ENCODE measurements around the gene SYTL2.
"Not testable (repeated sequence)": the region's sequence is repeated elsewhere in the genome, so short reads cannot be mapped to it uniquely, and the experiment has no call there.

The SYTL2 gene

DNA sequence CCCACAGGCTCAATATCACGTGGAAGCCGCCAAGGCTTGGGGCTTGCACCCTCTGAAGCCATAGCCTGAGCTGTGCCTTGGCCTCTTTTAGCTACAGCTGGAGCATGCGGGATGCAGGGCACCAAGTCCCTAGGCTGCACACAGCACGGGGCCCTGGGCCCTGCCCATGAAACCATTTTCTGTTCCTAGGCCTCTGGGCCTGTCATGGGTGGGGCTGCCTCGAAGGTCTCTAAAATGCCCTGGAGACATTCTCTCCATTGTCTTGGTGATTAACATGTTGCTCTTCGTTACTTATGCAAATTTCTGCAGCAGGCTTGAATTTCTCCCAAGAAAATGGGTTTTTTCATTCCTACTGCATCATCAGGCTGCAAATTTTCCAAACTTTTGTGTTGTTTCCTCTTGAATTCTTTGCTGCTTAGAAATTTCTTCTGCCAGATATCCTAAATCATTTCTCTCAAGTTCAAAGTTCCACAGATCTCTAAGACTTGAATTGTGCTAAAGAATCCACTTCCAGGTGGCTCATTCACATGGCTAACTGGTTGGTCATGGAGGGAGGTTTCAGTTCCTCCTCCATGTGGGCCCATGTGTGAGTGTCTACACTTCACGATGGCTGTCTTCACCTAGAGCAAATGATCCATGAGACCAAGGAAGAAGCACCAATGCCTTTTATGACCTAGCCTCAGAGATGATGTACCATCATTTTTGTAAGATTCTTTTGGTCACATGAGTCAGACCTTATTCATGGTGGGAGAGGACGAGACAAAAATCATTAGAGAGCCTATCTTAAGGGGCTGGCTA is 138.6 kb downstream of the SYTL2 start:
- no peak for FAIRE-seq

DNA sequence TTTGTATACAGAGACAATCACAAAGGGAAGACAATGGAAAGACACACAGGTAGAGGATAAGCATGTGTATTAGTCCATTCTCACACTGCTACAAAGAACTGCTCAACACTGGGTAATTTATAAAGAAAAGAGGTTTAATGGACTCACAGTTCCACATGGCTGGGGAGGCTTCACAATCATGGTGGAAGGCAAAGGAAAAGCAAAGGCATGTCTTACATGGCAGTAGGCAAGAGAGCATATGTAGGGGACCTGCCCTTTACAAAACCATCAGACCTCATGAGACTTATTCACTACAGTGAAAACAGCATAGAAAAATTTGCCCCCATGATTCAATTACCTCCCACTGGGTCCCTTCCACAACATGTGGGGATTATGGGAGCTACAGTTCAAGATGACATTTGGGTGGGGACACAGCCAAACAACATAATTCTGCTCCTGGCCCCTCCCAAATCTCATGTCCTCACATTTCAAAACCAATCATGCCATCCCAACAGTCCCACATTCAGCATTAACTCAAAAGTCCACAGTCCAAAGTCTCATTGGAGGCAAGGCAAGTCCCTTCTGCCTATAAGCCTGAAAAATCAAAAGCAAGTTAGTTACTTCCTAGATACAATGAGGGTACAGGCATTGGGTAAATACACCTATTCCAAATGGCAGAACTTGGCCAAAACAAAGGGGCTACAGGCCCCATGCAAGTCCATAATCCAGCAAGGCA is 139.8 kb downstream of the SYTL2 start:
- FAIRE-seq, result not testable (repeated sequence)

- FAIRE-seq, result no peak
These were observed 142.8 kb downstream of the SYTL2 start for GRCh38 chr11:85668157-85668556.

DNA sequence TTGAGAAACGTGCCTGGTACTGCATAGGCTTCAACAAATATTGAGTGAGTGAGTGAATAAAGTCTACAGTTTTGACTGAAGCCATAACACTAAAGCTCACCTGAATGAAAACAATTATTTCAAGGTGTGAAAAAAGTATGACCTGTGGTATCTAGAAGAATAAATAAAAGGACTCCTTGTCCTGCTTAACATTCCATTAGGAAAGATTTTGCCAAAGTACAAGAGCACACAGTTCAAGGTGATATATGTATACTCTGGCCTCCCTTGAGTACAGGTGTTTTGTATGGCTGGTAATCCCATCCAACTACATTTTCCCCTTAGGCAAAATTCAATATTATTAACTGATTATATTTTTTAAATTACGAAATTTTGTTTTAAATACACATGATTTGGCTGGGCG is 144.3 kb downstream of the SYTL2 start:
- no peak for FAIRE-seq

DNA sequence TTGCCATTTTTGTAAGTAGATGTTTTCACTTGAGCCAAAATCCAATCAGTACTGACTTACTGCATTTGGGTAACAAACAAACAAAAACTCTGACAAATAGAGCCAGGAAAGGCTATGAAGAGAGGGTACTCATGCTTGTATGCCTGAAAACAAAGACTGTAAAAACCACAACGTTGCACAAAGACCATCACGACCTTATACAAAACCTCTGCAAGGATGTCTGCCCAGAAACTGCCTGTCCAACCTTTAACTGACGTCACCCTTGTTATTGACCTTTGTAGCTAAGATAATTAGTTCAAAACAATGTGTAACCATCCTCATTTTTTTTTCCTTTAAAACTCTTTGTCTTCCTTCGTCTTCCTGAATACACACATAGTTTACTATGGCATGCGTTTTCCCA is 145.2 kb downstream of the SYTL2 start:
- FAIRE-seq, result no peak

DNA sequence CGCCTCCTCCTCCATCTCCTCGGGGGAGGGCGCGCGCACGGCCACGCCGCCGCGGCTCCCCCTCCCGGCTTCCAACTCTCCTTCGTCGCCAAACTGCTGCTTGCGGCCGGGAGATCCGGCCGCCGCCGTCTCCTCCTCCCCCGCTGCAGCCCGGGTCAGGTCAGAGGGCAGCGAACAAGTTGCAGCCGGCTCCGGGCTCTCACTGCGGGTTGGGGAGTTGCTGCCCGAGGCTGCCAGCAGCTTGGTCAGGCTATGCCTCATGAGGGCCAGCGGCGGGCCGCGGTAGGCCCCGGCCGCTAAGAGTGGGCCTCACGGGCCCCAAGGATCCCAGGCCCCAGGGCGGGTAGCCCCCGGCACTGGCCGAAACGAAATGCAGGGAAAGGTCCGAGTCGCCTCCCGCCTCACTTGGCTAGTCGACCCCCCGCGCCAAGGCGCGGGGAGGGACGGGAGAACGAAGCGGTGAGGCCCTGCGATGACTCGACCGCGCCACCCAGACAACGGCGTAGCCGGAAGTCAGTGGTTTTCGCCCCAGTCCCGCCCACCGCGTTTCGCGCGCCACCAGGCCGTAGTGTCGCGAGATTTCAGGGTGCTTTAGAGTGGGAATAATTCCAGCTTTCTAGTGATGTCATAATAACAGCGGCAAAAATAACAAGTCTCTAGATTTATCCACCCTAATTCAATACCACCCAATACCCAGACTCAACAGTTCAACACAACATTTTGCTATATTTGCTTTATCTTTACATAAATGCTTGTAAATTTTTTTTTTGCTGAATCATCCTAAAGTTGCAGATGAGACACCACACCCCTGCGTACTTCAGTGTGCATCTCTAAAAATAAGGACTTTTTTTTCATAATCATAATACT is 146.1 kb downstream of the SYTL2 start, which contains the start of gene CREBZF:
CREBZF (minus strand) TSS at position 515 of the 867 bp plus-strand sequence; CDS start at position 261, 254 bp downstream.
- peak; percentile 71 for FAIRE-seq

GRCh38 chr11:85663753-85664614 is 147.0 kb downstream of the SYTL2 start:
- FAIRE-seq, result no peak

DNA sequence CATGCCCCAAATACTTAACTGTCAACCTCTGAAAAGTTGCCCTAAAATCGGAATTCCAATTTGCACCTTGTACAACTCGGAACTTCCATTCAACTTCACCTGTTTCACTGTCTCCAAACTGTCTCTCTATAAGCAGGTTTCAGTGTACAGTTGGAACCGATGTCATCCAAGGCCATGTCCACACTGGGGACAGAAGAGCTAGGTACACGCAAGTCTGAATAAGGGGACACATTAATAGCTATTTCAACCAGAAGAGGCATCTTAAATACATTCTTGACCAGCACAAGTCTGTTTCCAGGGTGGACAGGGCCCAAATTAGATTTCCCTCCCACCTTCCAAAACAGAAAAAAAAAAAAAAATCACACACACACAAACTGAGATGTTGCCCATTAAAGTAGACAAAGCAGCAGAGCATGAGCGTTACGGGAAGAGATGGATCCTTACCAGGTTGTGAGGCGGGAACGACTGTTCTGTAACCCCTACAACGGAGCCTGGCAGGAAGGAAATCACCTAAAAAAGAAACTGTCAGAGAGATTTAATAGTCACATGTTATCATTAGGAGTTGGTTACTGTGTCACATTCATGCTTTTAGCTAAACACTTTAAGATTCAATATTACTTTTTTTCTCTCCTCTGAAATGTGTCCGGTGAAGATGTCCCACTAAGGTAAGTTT is 147.7 kb downstream of the SYTL2 start:
- no peak for FAIRE-seq

- no peak for FAIRE-seq
These were observed 148.8 kb downstream of the SYTL2 start for GRCh38 chr11:85661972-85662664.

DNA sequence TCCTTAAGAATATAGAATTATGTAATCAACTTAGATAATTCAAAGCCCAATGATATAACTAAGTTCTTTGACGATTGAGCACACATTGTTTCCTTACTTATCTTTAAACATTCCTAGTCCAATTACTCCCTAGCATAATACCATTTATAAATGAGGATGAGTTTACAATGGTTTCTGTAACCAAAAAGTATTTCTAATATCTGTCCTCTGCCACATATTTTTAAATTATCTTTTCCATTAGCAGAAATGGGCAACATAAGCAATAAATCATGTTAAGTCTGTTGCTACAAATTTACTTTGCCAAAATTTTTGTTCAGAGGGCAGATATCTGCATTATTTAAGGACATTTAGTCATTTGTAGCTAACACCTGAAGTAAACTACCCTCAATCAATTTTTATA is 152.8 kb downstream of the SYTL2 start:
- no peak for FAIRE-seq

DNA sequence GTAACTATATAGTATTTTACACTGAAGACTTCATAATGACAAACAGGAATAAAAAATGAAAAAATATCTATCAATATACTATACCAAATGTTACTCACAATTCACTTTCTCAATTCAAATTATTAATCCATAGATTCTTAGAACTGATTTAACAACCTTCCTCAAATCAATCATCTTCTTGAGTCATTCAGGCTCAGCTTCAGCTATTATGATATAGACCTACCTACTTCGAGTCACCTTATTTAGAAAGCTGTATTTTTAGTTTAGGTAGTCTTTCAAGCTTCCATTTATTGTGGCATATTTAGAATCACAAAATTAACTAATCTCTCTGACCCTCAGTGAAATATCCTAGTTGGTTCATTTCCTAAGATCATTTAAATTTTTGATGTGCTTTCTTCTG is 154.2 kb downstream of the SYTL2 start:
- FAIRE-seq, result no peak

- FAIRE-seq, result not testable (repeated sequence)
These were observed 156.6 kb downstream of the SYTL2 start for GRCh38 chr11:85654343-85654742.

DNA sequence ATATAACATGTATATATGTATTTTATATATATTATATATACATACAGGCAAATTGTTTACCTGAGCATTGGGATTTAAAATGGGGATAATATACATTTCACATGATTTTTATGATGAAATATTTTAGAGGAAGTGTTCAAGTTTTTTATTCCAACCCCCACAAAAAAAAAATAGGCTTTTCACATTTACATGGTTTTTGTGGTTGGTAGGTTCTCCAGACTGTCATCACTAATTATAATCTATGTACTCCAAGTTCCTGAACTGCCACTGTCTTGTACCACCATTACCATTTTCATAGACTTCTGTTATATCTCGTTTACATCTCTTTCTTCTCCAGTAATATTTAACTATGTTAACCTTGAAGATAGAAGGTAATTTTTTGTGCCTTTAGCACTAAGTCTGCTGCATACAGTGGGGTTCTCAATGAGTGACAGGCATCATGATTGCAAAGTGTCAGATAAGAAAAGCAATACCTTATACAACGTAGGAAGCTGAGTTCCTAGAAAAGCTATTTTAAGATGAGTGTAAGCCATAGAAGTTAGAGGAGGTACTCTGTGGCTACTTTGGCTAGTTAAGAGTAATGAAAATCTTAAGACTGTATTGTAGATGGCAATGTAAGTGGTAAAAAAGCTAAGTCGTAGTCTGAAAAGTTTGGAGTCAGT is 158.0 kb downstream of the SYTL2 start:
- FAIRE-seq, result no peak

DNA sequence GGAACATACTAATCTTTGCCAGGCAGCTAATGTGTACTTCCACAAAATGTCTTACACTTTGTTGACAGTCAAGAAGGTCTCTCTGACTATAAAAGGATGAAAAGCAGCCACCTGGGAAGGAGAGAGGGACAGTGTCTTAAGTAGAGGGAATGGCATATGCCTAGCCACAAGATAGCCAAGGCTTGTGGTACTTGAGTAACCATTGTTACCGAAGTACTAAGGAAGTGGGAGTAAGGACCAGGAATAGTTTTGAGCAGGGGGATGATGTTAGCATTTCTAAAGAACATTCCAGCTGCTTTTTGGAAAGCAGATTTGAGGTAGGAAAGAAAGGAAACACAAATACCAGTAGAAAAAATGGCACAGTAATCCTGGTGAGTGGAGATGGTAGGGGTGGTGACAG is 159.8 kb downstream of the SYTL2 start:
- FAIRE-seq, result no peak

DNA sequence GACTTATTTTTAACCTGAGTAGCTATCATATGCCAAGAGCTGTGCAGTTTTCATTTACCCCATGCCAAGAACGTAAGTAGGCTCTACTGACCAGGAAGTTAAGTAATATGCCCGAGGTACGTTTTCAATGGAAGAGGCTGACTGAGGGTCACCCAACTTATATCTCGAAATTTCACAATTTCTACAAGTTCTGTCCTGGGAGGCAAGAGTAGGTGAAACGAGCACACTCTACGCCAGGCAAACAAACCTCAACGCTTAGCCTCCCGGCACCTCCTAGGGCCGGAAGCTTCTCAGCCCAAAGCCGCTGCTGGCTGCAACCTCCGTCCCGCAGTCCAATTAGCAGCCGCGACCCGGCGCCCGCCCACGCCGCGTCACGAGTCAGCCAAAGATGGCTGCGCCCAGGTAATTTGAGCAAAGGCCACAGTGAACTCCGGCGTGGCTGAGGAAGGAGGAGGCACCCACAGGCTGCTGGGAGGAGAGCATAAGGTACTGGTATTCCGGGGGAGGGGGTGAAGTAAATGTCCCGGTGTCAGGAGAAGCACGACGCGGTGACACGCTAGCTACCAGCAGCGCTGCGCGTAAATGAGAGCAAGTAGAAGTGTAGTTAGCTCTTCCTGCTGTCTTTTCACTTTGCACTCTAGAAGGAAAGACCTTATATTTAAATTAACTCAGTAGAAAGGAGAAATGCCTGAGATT is 163.2 kb downstream of the SYTL2 start, which contains the start of gene TMEM126A:
TMEM126A (plus strand) TSS at position 364 of the 696 bp plus-strand sequence. CDS start 2,289 bp downstream, outside the sequence.
- peak; percentile 53 for FAIRE-seq

GRCh38 chr11:85647078-85647477 is 163.9 kb downstream of the SYTL2 start:
- FAIRE-seq, result no peak

Measured in A204.1 (cell line).